ENCODE results near the gene PDGFC. TPM values are rescaled to one million over a fixed set of nuclear protein-coding genes. Genes with fewer than 3 reads are reported as not detected.

The PDGFC gene
- total and polyA plus RNA-seq, 5 experiments from 2014 or later = not detected

DNA sequence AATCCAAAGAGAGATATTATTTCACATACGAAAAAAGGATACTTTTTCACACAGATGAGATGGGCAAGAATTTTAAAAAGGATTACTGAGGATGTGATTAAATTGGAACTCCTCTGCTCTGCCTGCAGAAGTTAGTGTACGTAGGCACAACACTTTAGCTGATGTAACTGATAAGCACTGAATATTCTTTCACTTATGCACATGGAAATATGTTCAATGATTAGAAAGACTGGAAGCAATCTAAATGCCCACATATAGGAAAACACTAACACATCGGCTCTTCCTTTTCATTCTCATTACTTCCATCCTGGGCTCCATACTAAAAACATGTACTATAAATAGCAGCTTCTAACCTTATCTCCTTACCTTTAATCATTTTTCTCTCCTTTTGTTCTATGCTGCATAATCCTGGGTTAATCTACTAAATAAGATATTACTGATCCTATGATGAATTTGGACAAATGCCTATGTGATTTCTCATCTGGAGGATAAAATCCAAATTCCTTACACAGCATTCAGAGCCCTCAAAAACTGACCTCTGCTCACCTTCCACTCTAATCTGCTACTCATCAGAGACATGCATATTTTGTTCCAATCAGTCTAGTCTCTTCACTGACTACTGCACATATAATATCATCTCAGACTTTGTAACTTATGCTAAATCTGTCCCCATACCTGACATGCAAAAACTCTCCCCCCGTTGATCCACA, 197.8 kb downstream of the PDGFC start:
- peaks cover 0 to 4% (median 0%) of the 10 kb centered on the region in 4 donors for H3K4me1 Mint-ChIP-seq
- H3K27ac Mint-ChIP-seq = no peak overlapping the region
- POLR2A ChIA-PET = no interaction called here
- ATAC-seq = no peak
- H3K9me3 Mint-ChIP-seq = no peaks in the 10 kb centered on the region
- H3K36me3 Mint-ChIP-seq = no peaks in the 10 kb centered on the region
- H3K27me3 Mint-ChIP-seq = no peaks in the 10 kb centered on the region
- no peak overlapping the region for H3K4me3 Mint-ChIP-seq
- DNase-seq = no peak

DNA sequence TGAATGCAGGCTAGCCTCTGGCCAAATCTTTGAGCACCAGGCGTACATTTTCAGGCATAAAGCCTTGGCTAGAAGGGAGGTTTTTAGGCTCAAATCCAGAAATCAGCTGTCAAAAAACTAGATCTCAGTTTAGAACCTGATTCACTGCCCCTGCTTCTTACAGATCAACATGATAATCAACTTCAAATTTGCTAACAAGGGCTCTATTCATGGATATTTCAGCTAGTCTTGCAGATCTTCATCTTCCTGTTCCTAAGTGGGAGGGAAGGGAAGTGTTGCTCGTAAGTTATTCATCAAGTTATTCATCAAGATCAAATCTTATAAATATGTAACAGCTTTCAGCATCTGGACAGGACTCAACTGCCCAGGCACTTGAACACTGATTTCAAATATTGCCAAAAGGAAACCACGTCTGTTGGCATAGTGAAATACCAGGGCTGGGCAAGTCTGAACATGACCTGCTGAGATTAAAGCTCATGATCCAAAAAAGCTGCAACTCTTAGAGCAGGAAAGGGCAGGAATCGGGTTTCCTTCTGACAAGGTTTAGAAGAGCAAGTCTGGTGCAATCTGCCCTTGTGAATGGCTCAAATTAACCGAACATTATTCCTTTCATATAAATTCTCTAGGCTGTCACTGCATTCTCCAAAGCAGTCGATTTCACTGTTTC, 200.3 kb downstream of the PDGFC start:
- DNase-seq (no peak), ATAC-seq (no peak)
- POLR2A ChIA-PET = no interaction called here
- no peaks in the 10 kb centered on the region for H3K36me3 Mint-ChIP-seq
- no peaks in the 10 kb centered on the region for H3K9me3 Mint-ChIP-seq
- H3K4me1 Mint-ChIP-seq = peaks cover 0 to 2% (median 0%) of the 10 kb centered on the region in 4 donors
- H3K4me3 Mint-ChIP-seq = no peak overlapping the region
- H3K27ac Mint-ChIP-seq = no peak overlapping the region
- H3K27me3 Mint-ChIP-seq = no peaks in the 10 kb centered on the region

DNA sequence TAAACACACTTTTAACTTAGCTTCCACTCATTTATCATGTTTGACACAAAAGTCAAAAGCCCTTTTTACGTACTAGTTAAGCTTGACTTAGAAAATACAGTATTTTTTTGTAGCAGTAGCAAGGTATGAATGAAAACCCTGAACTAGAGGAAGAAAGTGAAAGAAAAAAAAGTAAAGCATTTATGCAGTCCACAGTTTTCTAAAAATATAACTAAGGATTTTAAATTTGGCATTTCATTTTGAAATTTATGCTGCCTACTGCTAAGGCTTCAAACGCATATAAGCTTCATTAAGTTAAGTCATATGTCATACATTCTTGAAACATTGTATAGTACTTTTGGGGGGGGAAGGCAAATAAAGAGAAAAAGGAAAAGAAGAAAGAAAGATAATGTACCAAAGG, 201.5 kb downstream of the PDGFC start:
- DNase-seq = no peak
- no peak for ATAC-seq
- Mint-ChIP-seq H3K27me3 (no peaks in the 10 kb centered on the region), H3K36me3 (no peaks in the 10 kb centered on the region), H3K9me3 (no peaks in the 10 kb centered on the region), H3K4me1 (no peaks in the 10 kb centered on the region), H3K27ac (no peak overlapping the region), H3K4me3 (no peak overlapping the region)
- POLR2A ChIA-PET = no interaction called here

DNA sequence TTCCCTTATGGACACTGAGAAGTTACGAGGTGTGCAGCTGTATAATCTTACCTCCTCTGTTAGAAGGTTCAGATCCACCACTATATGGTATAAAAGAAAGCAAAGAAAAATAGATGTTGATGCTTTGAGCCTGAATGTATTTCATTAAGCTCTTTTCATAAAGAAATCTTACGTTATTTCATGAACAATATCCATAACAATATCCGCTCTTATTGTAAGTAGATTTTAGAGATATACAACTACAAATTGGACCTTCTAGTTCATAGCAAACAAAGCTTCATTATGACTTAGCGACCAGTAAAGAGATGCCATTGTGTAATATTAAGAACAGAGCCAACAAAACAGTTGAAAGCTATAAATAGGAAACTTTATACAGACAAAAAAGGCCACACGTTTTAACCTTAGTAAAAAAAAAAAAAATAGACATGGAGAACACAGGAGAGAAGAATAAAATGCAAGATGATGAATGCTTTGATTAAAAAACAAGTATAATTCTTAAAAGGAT, 203.6 kb downstream of the PDGFC start:
- no peak for DNase-seq
- Mint-ChIP-seq H3K4me3 (no peak overlapping the region), H3K27me3 (no peaks in the 10 kb centered on the region), H3K27ac (no peak overlapping the region), H3K36me3 (no peaks in the 10 kb centered on the region), H3K4me1 (no peaks in the 10 kb centered on the region), H3K9me3 (no peaks in the 10 kb centered on the region)
- ATAC-seq = no peak
- POLR2A ChIA-PET = no interaction called here

DNA sequence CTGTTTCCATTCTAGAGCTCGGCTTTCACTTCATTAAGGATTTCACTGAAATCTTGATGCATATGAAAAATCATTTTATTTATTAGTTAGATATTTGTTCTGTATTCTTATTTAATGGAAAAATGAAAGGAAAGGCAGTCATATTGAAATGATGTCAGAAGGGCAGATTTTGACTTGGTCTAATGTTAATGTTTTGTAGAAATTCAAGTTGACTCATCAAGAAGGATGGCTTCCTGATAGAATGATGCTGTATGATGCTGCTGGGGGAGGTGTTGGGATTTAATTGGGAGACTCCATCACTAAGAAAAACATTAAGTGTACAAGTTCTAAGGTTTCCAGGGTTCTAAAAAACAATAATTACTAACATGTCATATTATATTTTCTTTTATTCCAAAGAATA, 204.8 kb downstream of the PDGFC start:
- no peak for DNase-seq
- POLR2A ChIA-PET = no interaction called here
- Mint-ChIP-seq H3K4me1 (no peaks in the 10 kb centered on the region), H3K4me3 (no peak overlapping the region), H3K9me3 (no peaks in the 10 kb centered on the region), H3K36me3 (no peaks in the 10 kb centered on the region), H3K27me3 (no peaks in the 10 kb centered on the region), H3K27ac (no peak overlapping the region)
- no peak for ATAC-seq

DNA sequence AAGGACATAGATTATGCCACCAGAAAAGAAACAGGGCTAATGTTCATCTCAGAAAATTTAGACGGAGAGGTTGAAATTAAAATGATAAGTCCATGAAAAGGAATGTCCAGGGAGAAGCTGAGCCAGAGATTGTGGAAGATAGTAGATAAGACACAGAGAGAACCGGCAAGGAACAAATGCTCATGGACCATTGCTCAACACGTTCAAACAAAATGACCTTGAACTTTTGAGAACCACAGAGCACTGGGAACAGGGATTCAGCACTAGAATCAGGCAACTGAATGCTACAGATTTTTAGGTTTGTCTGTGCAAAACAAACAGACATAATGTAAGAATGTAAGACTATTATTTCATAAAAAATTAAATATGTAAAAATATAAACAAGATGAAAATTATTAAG, 206.3 kb downstream of the PDGFC start:
- ATAC-seq (no peak), DNase-seq (no peak)
- no peaks in the 10 kb centered on the region for H3K36me3 Mint-ChIP-seq
- no peak overlapping the region for H3K4me3 Mint-ChIP-seq
- H3K4me1 Mint-ChIP-seq = no peaks in the 10 kb centered on the region
- POLR2A ChIA-PET = no interaction called here
- no peaks in the 10 kb centered on the region for H3K27me3 Mint-ChIP-seq
- H3K9me3 Mint-ChIP-seq = no peaks in the 10 kb centered on the region
- no peak overlapping the region for H3K27ac Mint-ChIP-seq

DNA sequence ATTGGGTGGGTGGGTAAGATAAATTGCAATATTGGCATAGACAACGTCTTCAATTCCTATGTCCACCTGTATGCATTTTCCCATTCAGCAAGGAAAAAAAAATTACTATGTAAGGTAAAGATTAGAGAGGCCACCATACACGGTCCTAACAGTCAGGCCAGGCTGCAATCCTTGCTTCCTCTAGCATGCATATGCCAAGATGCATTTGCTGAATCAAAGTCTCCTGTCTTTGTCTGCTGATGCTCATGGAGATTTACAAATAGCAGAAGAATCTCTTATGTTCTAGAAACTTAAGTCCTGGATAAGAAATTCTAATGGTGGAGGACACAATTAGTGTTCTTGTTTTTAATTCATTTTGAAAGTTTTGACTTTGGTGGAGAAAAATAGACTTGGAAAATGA, 206.8 kb downstream of the PDGFC start:
- Mint-ChIP-seq H3K4me1 (no peaks in the 10 kb centered on the region), H3K9me3 (no peaks in the 10 kb centered on the region), H3K27ac (no peak overlapping the region), H3K27me3 (no peaks in the 10 kb centered on the region), H3K4me3 (no peak overlapping the region), H3K36me3 (no peaks in the 10 kb centered on the region)
- ATAC-seq (no peak), DNase-seq (no peak)
- POLR2A ChIA-PET = no interaction called here

DNA sequence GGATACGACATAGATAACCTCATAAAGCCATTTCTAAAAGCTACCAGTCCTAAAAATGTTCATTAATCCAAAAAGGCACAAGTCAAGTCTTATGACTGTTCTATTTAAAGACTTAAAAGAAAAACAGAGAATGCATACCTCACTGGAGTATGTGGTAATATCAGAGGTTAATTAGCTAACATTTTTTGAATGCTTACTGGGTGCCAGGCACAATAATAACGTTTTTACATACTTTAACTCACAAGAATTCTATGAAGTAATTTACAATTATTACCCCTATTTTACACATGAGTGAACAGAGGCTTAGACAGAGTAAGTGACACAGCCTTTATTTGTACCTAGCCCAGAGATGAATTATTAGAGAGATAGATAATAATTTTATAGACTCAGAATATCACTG, 207.5 kb downstream of the PDGFC start:
- Mint-ChIP-seq H3K36me3 (no peaks in the 10 kb centered on the region), H3K27ac (no peak overlapping the region), H3K4me3 (no peak overlapping the region), H3K9me3 (no peaks in the 10 kb centered on the region), H3K27me3 (no peaks in the 10 kb centered on the region), H3K4me1 (no peaks in the 10 kb centered on the region)
- DNase-seq (no peak), ATAC-seq (no peak)
- POLR2A ChIA-PET = no interaction called here

DNA sequence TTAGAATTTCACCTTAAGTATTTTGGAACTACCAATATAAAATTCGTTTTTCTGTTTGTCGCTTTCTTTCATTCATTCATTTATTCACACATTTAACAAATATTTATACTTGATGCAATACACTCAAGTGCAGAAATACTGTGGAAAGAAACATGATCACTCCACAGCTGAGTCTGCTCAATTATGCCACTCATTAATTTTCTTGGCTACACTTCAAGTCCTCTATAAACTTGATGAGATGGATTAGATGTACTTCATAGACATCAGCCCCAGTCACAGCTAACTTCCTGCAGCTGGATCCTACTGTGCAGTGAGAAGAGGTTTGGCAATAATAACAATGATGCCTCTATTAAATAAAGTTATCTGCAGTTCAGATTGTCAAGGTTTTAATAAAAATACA, 208.1 kb downstream of the PDGFC start:
- POLR2A ChIA-PET = no interaction called here
- H3K27ac Mint-ChIP-seq = no peak overlapping the region
- no peaks in the 10 kb centered on the region for H3K36me3 Mint-ChIP-seq
- no peaks in the 10 kb centered on the region for H3K27me3 Mint-ChIP-seq
- peaks cover 0 to 5% (median 0%) of the 10 kb centered on the region in 9 donors for H3K9me3 Mint-ChIP-seq
- DNase-seq (no peak), ATAC-seq (no peak)
- H3K4me1 Mint-ChIP-seq = no peaks in the 10 kb centered on the region
- no peak overlapping the region for H3K4me3 Mint-ChIP-seq

DNA sequence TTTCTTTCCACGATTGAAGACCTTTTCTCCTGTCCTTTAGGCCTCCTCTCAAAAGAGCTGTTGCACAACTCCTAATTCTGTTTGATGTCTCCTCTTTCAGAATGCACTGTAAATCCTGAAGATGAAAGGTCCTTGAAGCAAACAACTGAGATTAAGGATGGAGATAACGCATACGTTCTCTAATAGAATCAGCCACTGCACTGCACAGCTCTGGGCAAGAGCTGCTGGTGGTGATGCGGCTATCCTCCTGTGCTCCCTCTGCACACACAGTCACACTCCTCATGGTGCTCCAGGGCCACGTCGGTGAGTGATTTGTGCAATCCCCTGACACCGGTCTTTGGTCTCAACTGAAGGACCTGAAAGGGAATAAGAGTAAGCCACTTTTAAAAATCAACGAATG, 208.7 kb downstream of the PDGFC start:
- Mint-ChIP-seq H3K9me3 (peaks cover 0 to 11% (median 2%) of the 10 kb centered on the region in 9 donors), H3K36me3 (no peaks in the 10 kb centered on the region), H3K4me1 (no peaks in the 10 kb centered on the region), H3K27me3 (no peaks in the 10 kb centered on the region), H3K4me3 (no peak overlapping the region), H3K27ac (no peak overlapping the region)
- no peak for DNase-seq
- POLR2A ChIA-PET = interaction anchor here (0.7 kb wide), 1 partner anchor 623 kb away, joined by 3 read pairs; no protein-coding TSS in a partner anchor
- no peak for ATAC-seq

DNA sequence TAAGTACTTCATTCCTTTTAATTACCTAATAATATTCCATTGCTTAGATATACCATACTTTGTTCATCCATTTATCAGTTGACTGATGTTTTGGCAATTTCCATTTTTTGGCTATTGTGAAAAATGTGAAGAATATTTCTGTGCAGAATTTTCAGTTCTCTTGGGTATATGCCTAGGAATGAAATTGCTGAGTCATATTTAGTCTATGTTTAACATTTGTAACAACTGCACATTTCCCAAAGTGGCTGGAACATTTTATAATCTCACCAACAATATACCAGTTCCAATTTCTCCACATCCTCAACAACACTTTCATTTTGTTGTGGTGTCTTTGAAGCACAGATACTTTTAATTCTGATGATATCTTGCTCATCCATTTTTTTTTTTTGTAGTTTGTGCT, 215.5 kb downstream of the PDGFC start:
- H3K4me1 Mint-ChIP-seq = peaks cover 0 to 3% (median 0%) of the 10 kb centered on the region in 4 donors
- no peaks in the 10 kb centered on the region for H3K36me3 Mint-ChIP-seq
- ATAC-seq (no peak), DNase-seq (no peak)
- POLR2A ChIA-PET = no interaction called here
- no peak overlapping the region for H3K4me3 Mint-ChIP-seq
- peaks cover 0 to 25% (median 7%) of the 10 kb centered on the region in 9 donors for H3K9me3 Mint-ChIP-seq
- no peaks in the 10 kb centered on the region for H3K27me3 Mint-ChIP-seq
- no peak overlapping the region for H3K27ac Mint-ChIP-seq

DNA sequence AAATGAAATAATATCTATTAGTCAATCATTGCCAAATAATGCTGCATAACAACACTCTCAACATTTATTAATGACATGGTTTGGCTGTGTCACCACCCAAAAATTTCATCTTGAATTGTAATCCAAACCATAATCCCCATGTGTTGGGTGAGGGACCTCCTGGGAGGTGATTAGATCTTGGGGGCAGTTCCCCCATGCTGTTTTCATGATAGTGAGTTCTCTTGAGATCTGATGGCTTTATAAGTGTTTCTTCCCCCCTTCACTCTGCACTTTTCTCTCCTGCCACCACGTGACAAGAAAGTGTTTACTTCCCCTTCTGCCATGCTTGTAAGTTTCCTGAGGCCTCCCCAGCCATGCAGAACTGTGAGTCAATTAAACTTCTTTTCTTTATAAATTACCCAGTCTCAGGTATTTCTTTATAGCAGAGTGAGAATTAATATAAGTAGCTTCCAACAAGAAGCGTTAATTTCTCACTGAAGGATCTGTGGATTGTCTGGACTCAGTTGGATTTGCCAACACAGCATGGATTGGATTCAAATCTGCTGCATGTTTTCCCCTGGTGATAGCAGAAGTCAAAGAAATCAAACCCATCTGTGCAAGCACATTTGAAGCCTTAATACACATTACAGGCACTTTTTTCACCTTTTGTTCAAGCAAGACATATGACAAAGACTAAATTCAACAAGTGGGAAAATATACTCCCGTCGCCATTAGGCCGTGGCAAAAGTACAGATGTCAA, 216.6 kb downstream of the PDGFC start:
- POLR2A ChIA-PET = no interaction called here
- DNase-seq (no peak), ATAC-seq (no peak)
- H3K9me3 Mint-ChIP-seq = peaks cover 0 to 29% (median 8%) of the 10 kb centered on the region in 9 donors
- no peaks in the 10 kb centered on the region for H3K36me3 Mint-ChIP-seq
- no peak overlapping the region for H3K27ac Mint-ChIP-seq
- no peaks in the 10 kb centered on the region for H3K27me3 Mint-ChIP-seq
- H3K4me1 Mint-ChIP-seq = peaks cover 0 to 3% (median 0%) of the 10 kb centered on the region in 4 donors
- H3K4me3 Mint-ChIP-seq = no peak overlapping the region

DNA sequence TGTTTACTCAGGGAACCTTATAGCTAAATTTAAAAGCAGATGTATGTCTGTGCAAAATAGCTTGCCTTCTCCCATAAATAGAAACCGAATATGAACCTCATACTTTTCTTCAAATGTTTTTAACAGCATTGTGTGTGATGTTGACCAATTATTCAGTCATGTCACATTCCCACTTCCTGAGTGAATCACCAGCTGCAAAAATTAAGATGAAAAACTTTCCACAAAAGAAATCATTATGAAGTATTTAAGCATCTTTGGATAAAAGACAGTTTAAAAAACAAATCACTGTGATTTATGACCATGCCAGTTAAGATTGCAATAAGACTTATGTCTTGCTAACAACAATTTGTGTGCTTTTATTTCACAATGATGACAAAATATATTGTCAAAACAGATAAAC, 220.1 kb downstream of the PDGFC start:
- ATAC-seq (no peak), DNase-seq (no peak)
- H3K27me3 Mint-ChIP-seq = no peaks in the 10 kb centered on the region
- H3K4me1 Mint-ChIP-seq = peaks cover 0 to 3% (median 0%) of the 10 kb centered on the region in 4 donors
- H3K27ac Mint-ChIP-seq = no peak overlapping the region
- H3K4me3 Mint-ChIP-seq = no peak overlapping the region
- POLR2A ChIA-PET = no interaction called here
- peaks cover 0 to 19% (median 8%) of the 10 kb centered on the region in 9 donors for H3K9me3 Mint-ChIP-seq
- H3K36me3 Mint-ChIP-seq = no peaks in the 10 kb centered on the region
